Thyroid gland (tissue), 4 donors: ENCODE data around the gene FIBCD1.

Experiments used
- CTCF ChIP-seq, 6 experiments: fragments of 200-600 bp in 3 of 6; fragments of 450-650 bp in 3 of 6; sonication (generic) in 3 of 6; IDR thresholded peaks; one replicate each; pipeline ENCODE4 v1.5.1; 2016 to 2019; ENCODE audit warnings: antibody characterized with exemption in 6 of 6, mild to moderate bottlenecking in 2 of 6, inconsistent platforms in 1 of 6, moderate library complexity in 1 of 6
- POLR2A ChIP-seq, 2 donors: fragments of 450-650 bp; IDR thresholded peaks; one replicate each; pipeline ENCODE4 v1.6.1; 2017; ENCODE audit warnings: antibody characterized with exemption in 2 of 2, mild to moderate bottlenecking in 2 of 2, moderate library complexity in 1 of 2

- TF ChIP-seq CTCF (IDR thresholded peaks at IDR 0.05) (no peak), POLR2A (IDR thresholded peaks at IDR 0.05) (no peak)
Measured at GRCh38 chr9:130861372-130862180, 77.5 kb downstream of the FIBCD1 start.
